Common myeloid progenitor, CD34-positive (primary cell): ENCODE results near the gene MTHFD2L.
A peak's percentile ranks its signal among the peaks of the same experiment; 100 is the strongest.
"Not testable (repeated sequence)": the region's sequence is repeated elsewhere in the genome, so short reads cannot be mapped to it uniquely, and the experiment has no call there.

Source experiments
- CTCF ChIA-PET: fragments of 350-600 bp; sonication (Branson Sonifier 250); formaldehyde crosslinking; loops from one replicate; lab custom pipeline; 2021; ENCODE audit warnings: antibody characterized with exemption; lab: Charles Lee
- POLR2A ChIA-PET: fragments of 350-600 bp; sonication (Branson Sonifier 250); formaldehyde crosslinking; loops from one replicate; lab custom pipeline; 2021; ENCODE audit warnings: antibody characterized with exemption; lab: Charles Lee
- DNase-seq, 3 donors: peaks; one replicate each; pipeline versions ENCODE4 v3.0.0 to v3.0.0-alpha.2; 2013
- H3K27ac ChIP-seq, 2 experiments: 1 replicate in 1 of 2; 2 replicates in 1 of 2; pipeline ENCODE4 v1.7.0; 2013; ENCODE audit warnings: inconsistent platforms in 2 of 2, low read length in 2 of 2, mild to moderate bottlenecking in 2 of 2, low read depth in 1 of 2, moderate library complexity in 1 of 2; ENCODE audit not compliant: severe bottlenecking in 2 of 2, insufficient read depth in 1 of 2, poor library complexity in 1 of 2
- H3K27me3 ChIP-seq, 5 experiments: replicated peaks in 2 of 5; 1 replicate in 3 of 5; 2 replicates in 2 of 5; pipeline versions ENCODE4 v1.6.1 to v1.7.0; 2013; ENCODE audit warnings: low read length in 4 of 5, mild to moderate bottlenecking in 2 of 5, moderate library complexity in 2 of 5, inconsistent platforms in 1 of 5; ENCODE audit not compliant: insufficient read depth in 5 of 5, control insufficient read depth in 4 of 5
- H3K36me3 ChIP-seq, 4 experiments: 1 replicate in 2 of 4; 2 replicates in 2 of 4; pipeline versions ENCODE4 v1.6.1 to v1.7.0; 2013; ENCODE audit warnings: low read length in 3 of 4, control low read depth in 1 of 4, mild to moderate bottlenecking in 1 of 4; ENCODE audit not compliant: control insufficient read depth in 4 of 4, insufficient read depth in 4 of 4
- H3K4me1 ChIP-seq, 4 experiments: 1 replicate in 3 of 4; 2 replicates in 1 of 4; pipeline versions ENCODE4 v1.6.1 to v1.7.1; 2013; ENCODE audit warnings: low read length in 3 of 4, mild to moderate bottlenecking in 3 of 4, control low read depth in 1 of 4, inconsistent platforms in 1 of 4, moderate library complexity in 1 of 4; ENCODE audit not compliant: control insufficient read depth in 4 of 4, insufficient read depth in 4 of 4; ENCODE audit errors: control extremely low read depth in 1 of 4
- H3K4me3 ChIP-seq, 7 experiments: 1 replicate in 4 of 7; 2 replicates in 3 of 7; pipeline versions ENCODE4 v1.5.1 to v1.7.0; 2013; ENCODE audit warnings: mild to moderate bottlenecking in 7 of 7, low read length in 6 of 7, moderate library complexity in 6 of 7, inconsistent platforms in 2 of 7, low read depth in 2 of 7, control low read depth in 1 of 7; ENCODE audit not compliant: insufficient read depth in 4 of 7, control insufficient read depth in 1 of 7; ENCODE audit errors: extremely low read depth in 1 of 7
- H3K9me3 ChIP-seq, 5 experiments: 1 replicate in 4 of 5; 2 replicates in 1 of 5; pipeline versions ENCODE4 v1.6.1 to v1.7.1; 2013; ENCODE audit warnings: low read length in 4 of 5, mild to moderate bottlenecking in 2 of 5, inconsistent platforms in 1 of 5, low read depth in 1 of 5, moderate library complexity in 1 of 5; ENCODE audit not compliant: control insufficient read depth in 4 of 5, insufficient read depth in 2 of 5; ENCODE audit errors: control extremely low read depth in 1 of 5
- WGBS: methylation state at CpG from one replicate; pipeline ENCODE4 v1.1.5; 2013; ENCODE audit not compliant: insufficient coverage; 5-methylcytosine and 5-hydroxymethylcytosine counted together

The MTHFD2L gene

GRCh38 chr4:74132188-74132587 is 25.7 kb upstream of the MTHFD2L start:
- POLR2A ChIA-PET, H3K27ac ChIP-seq, H3K4me3 ChIP-seq, H3K36me3 ChIP-seq, H3K4me1 ChIP-seq, DNase-seq, H3K27me3 ChIP-seq: not testable (repeated sequence)
- peaks cover 0 to 11% (median 0%) of the 10 kb centered on the region in 5 experiments for H3K9me3 ChIP-seq
- CTCF ChIA-PET = interaction anchor here (1.1 to 3.8 kb wide), 7 partner anchors 15 to 539 kb away, joined by 3 to 27 read pairs (median 6); partner anchors contain the start of genes CXCL2 and CXCL3

GRCh38 chr4:74132944-74133343 is 25.0 kb upstream of the MTHFD2L start:
- POLR2A ChIA-PET = no interaction called here

GRCh38 chr4:74133786-74134499 is 24.0 kb upstream of the MTHFD2L start:
- no peak overlapping the region for H3K4me3 ChIP-seq
- peaks cover 0 to 11% (median 0%) of the 10 kb centered on the region in 5 experiments for H3K9me3 ChIP-seq
- peak; percentile 81 to 89 (median 82) for DNase-seq
- peaks cover 0 to 6% (median 2%) of the 10 kb centered on the region in 4 experiments for H3K4me1 ChIP-seq
- ChIA-PET CTCF (interaction anchor here (0.8 to 3.8 kb wide), 44 partner anchors 9 to 868 kb away, joined by 3 to 43 read pairs (median 4); partner anchors contain the start of genes CXCL2, CXCL3, CXCL5 and PF4), POLR2A (interaction anchor here (0.6 to 0.7 kb wide), 2 partner anchors 74 to 134 kb away, joined by 3 read pairs; no protein-coding TSS in a partner anchor)
- H3K36me3 ChIP-seq = no peaks in the 10 kb centered on the region
- WGBS = 45% methylated on average over 6 of the region's 8 CpGs
- H3K27ac ChIP-seq = no peak overlapping the region
- H3K27me3 ChIP-seq = no peaks in the 10 kb centered on the region

More at GRCh38 chr4:74132944-74133343, 25.0 kb upstream of the MTHFD2L start:
- CTCF ChIA-PET = interaction anchor here (0.8 to 3.8 kb wide), 21 partner anchors 9 to 875 kb away, joined by 3 to 43 read pairs (median 5); partner anchors contain the start of genes CXCL2, CXCL3 and CXCL5
- no peak overlapping the region for H3K4me3 ChIP-seq
- H3K36me3 ChIP-seq = no peaks in the 10 kb centered on the region
- H3K27ac ChIP-seq = no peak overlapping the region
- peaks cover 0 to 6% (median 2%) of the 10 kb centered on the region in 4 experiments for H3K4me1 ChIP-seq
- WGBS = no CpG with 5 or more reads among the region's 1 CpG
- peaks cover 0 to 11% (median 0%) of the 10 kb centered on the region in 5 experiments for H3K9me3 ChIP-seq
- no peaks in the 10 kb centered on the region for H3K27me3 ChIP-seq
- DNase-seq = no peak

GRCh38 chr4:74134500-74134852 is 23.4 kb upstream of the MTHFD2L start:
- H3K4me3 ChIP-seq = no peak overlapping the region
- H3K27ac ChIP-seq = no peak overlapping the region
- ChIA-PET POLR2A (interaction anchor here (0.6 to 0.7 kb wide), 2 partner anchors 75 to 135 kb away, joined by 3 read pairs; no protein-coding TSS in a partner anchor), CTCF (interaction anchor here (0.8 to 3.8 kb wide), 38 partner anchors 9 to 869 kb away, joined by 3 to 43 read pairs (median 4); partner anchors contain the start of genes CXCL2, CXCL3, CXCL5 and PF4)
- no peak for DNase-seq
- peaks cover 0 to 11% (median 0%) of the 10 kb centered on the region in 5 experiments for H3K9me3 ChIP-seq
- no peaks in the 10 kb centered on the region for H3K36me3 ChIP-seq
- peaks cover 0 to 6% (median 2%) of the 10 kb centered on the region in 4 experiments for H3K4me1 ChIP-seq
- H3K27me3 ChIP-seq = no peaks in the 10 kb centered on the region
- WGBS = 38% methylated on average over 2 of the region's 2 CpGs

GRCh38 chr4:74146581-74147129 is 11.3 kb upstream of the MTHFD2L start:
- no CpG with 5 or more reads among the region's 4 CpGs for WGBS
- H3K27ac ChIP-seq = no peak overlapping the region
- H3K4me1 ChIP-seq = no peaks in the 10 kb centered on the region
- no peak overlapping the region for H3K4me3 ChIP-seq
- POLR2A ChIA-PET = no interaction called here
- H3K27me3 ChIP-seq = no peaks in the 10 kb centered on the region
- peaks cover 0 to 11% (median 2%) of the 10 kb centered on the region in 5 experiments for H3K9me3 ChIP-seq
- CTCF ChIA-PET = interaction anchor here (0.8 to 1.1 kb wide), 2 partner anchors 11 to 15 kb away, joined by 3 to 4 read pairs; no protein-coding TSS in a partner anchor
- H3K36me3 ChIP-seq = no peaks in the 10 kb centered on the region
- DNase-seq = no peak

- no CpG with 5 or more reads among the region's 2 CpGs for WGBS
- CTCF ChIA-PET = interaction anchor here (1.8 kb wide), 1 partner anchor 13 kb away, joined by 7 read pairs; no protein-coding TSS in a partner anchor
- Histone ChIP-seq H3K9me3 (peaks cover 0 to 11% (median 2%) of the 10 kb centered on the region in 5 experiments), H3K27ac (no peak overlapping the region), H3K4me1 (no peaks in the 10 kb centered on the region), H3K27me3 (no peaks in the 10 kb centered on the region), H3K36me3 (no peaks in the 10 kb centered on the region), H3K4me3 (no peak overlapping the region)
- no peak for DNase-seq
- POLR2A ChIA-PET = interaction anchor here (0.6 kb wide), 1 partner anchor 1990 kb away, joined by 3 read pairs; no protein-coding TSS in a partner anchor
These were observed 9.7 kb upstream of the MTHFD2L start for GRCh38 chr4:74148205-74148604.
